GM18519 (cell line): ENCODE measurements around the gene FAT2.
"Not testable (repeated sequence)": the region's sequence is repeated elsewhere in the genome, so short reads cannot be mapped to it uniquely, and the experiment has no call there.

Experiments
- ATAC-seq: cut with Tn5 transposase; IDR thresholded peaks from one replicate; pipeline ENCODE4 v1.9.1; 2021; ENCODE audit warnings: mild to moderate bottlenecking, moderate library complexity; ENCODE audit not compliant: unreplicated experiment, low FRiP score

Gene FAT2

DNA sequence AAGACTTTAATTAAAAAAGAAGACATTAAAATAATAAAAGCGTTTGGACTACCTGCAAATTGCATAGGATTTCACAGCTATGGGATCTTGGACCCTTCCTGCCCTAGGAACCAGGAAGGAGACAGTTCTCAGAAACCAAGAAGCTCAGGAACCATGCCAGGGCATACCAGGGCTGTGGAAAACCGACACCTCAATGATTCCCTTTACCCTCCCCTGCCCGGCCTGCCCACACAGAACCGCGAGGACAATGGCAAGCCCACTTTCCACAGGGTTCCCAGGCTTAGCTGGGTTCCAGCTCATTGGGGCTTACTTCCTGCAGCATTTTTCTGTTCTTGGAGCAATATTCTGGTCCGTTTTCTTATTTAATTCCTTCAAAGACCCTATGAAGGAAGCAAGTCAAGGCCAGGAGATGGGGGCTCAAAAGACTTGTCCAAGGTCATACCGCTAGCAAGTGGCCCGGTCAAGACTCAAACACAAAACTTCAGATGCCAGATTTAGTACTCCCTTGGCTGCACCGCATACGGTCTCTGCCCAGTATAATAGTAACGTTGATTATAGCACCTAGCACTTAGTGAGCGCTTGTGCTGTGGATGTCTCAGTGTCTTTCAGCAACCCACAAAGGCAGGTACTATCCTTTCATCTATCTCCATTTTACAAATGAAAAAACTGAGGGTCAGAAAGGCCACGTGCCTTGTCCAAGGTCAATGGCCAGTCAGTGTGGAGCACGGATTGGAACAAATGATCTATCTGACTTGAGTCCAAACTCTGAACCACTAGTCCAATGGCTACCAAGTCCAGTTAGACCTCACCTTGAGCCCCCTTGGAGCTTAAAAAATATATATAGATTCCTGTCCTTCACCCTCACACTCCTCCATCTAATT, 6.8 kb downstream of the FAT2 start:
- no peak for ATAC-seq

DNA sequence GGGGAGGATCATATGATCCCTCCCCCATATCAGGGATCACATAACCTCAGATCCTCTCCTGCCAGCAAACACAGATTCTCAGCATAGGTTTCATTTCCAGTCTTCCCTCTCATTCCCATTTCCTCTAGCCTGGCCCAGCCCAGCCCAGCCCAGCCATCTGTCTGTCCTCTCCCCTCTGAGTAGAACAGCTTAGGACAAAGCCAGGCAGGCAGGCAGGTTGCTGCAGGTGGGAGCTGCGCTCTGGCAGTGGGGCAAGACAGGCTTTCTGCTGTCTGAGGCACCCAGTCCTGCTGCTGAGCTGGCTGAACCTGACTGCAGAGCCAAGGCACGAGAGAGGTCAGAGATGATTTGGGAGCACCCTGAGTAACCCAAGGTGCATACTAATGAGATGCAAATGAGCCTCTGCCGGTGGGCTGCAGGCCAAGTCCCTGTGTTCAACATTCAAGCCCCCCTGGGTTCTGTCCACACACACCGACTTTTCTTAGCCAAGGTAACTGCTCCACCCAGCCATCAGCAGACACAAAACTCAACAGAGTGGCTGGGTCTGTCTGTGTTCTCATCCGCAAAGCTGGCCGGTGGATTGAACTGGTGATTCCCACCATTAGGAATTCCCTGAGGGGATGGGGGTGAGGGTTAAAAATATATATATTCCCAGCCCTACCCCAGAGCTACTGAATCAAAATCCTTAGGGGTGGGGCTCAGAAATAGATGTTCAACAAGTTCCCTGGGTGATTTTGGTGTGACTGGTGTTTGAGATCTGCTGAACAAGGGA, 9.1 kb downstream of the FAT2 start:
- ATAC-seq: no peak

- no peak for ATAC-seq
These were observed 9.8 kb downstream of the FAT2 start for GRCh38 chr5:151581347-151581746.

GRCh38 chr5:151580858-151581257, 10.3 kb downstream of the FAT2 start:
- ATAC-seq: no peak

- no peak for ATAC-seq
These were observed 10.9 kb downstream of the FAT2 start for GRCh38 chr5:151580239-151580638.

DNA sequence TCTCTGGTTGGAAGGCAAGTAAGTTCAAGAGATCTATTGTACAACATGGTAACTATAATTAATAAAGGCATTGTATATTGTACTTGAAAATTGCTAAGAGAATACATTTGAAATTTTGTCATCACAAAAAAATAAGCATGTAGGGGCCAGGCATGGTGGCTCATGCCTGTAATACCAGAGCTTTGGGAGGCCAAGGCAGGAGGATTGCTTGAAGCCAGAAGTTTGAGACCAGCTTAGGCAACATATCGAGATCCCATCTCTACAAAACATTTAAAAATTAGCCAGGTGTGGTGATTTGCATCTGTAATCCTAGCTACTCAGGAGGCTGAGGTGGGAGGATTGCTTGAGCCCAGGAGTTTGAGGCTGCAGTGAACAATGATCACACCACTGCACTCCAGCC, 12.0 kb downstream of the FAT2 start:
- ATAC-seq: not testable (repeated sequence)

DNA sequence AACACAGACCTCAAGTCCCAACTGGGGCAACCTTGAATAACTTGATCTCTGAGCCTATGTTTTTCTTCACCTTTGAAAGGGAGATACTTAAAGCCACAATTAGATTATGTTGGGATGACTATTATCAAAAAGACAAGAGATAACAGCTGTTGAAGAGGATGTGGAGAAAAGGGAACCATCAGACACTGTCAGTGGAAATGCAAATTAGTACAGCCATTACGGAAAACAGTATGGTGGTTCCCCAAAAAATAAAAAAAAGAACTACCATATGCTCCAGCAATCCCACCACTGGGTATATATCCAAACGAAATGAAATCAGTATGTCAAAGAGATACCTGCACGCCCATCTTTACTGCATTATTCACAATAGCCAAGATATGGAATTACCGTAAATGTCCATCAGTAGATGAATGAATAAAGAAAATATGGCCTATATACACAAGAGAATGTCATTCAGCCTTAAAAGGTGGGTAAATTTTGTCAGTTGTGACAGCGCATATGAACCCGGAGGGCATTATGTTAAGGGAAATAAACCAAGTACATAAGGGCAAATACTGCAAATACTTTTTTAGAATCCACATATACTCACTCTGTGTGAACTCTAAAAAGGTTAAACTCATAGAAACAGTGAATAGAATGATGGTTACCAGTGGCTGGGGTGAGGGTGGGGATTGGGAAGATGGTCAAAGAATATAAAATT, 12.7 kb downstream of the FAT2 start:
- no peak for ATAC-seq

DNA sequence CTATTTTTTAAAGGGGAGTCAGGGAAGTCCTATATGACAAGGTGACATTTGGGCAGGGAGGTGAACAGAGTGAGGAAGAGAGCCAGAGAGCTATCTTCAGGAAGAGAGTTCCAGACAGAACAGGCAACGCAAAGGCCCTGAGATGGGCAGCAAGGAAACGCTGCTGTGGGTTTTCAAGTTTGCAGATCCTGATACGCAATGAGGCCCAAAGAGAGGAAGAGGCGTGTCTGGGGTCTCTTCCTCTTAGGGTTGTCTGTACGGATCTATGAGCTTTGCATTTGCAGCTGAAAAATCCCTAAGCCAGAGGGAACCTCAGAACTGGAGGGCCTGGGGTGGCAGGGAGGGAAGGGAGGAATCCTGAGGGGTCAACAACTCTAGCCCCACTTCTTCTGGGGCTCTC, 13.6 kb downstream of the FAT2 start:
- no peak for ATAC-seq

- no peak for ATAC-seq
These were observed 16.6 kb downstream of the FAT2 start for GRCh38 chr5:151574444-151574996.

DNA sequence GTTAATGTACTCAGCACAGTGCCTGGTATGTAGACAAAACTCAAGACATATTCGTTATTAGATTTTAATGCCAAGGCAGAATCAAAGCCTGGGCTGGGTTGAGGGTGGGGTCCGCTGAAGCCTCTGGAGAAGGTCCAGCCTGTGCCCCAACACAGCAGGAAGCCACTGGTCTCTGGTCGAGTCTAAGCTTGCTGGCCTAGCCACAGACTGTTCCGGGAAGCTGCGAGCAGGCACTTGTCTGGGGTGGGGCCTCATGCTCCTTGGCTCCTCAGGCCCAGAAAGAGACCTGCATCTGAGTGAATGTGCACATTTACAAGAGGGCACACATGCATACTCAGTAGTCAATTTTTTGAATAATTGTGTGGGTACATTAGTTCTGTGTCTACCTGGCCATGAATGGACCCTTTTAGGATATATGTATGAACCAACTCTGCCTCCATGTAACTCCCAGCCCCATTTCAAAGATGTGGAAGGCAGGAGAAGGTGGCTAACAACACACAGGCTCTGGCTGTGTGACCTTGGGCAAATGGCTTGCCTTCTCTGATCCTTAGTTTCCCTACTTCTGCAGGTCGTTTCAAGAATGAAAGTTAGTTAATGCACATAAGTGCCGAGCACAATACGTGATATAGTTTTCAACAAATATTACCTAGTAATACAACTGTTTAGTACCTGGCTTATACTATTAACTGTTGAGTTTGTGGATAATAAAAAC, 18.3 kb downstream of the FAT2 start:
- no peak for ATAC-seq

DNA sequence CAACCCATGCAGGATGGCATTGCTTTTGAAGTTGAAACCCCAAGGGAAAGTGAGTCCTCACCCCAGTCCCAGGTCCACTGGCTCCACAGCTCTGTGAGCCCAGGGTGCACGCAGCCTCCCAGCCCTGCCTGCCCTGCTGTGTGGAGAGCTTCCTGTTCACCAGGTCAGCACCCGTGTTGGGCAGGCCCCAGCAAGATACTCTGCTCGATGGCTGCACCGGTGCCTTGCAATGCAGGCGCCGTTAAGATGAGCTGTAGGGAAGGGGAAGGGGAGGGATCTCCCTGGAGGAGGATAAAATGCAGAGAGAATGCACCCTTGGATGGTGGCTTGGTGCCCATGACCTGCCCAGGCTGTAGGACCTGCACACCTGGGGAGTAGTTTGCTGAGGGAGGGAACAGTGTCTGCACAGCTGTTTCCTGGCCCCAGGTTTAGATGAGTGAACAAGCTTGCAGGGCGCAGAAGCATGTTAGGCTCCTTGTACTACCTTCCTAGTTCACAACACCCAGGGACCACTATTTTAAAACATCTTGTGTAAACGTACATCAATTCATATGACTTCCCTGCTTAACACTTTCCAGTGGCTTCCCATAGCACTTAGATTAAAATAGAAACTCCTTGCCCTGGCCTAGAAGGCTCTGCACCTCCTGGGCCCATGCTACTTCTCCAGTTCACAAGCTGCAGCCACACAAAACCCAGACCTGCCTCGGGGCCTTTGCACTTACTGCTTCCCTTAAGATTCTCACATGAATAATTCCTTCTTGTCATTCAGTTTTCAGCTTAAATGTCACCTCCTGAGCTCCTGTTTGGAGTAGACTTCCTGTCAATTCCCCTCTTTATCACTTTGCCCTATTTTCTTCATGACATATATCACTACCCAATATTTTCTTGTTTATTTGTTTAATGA, 19.6 kb downstream of the FAT2 start:
- ATAC-seq: no peak

DNA sequence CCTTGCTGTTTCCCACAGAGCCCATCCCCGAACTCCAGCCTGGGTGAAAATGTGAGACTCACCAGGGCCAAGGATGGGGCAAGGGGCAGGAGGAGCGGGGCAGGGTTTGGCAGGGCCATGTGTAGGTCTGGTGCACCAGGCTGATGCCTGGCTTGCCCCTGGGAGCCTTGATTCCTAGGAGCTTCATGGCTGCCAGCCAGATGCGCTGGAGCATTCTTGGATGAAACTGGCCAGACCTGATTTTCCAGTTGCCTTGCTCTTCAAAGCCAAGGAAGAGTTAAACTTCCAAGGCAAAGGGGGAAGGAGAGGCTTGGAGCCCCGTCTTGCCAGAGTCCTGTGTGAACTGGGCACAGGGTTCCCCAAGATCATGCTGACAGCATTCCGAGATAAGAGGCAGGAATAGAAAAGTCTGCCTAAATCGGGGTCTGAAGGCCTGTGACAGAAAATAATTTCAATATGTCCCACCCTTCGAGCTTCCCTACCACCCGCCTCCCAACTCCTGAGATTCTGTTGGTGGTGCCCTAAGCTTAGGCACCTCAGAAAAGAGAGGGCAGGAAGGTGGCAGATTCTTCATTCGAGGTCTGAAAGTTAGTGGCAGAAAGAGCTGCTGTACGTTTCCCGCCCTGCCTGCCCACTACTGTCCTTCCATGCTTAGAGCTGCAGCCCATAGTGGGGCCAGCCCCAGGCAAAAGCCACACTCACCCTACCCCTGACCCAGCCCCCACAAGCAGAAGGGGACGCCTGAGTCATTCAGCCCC, 20.4 kb downstream of the FAT2 start:
- no peak for ATAC-seq

- no peak for ATAC-seq
These were observed 21.1 kb downstream of the FAT2 start for GRCh38 chr5:151570058-151570457.

DNA sequence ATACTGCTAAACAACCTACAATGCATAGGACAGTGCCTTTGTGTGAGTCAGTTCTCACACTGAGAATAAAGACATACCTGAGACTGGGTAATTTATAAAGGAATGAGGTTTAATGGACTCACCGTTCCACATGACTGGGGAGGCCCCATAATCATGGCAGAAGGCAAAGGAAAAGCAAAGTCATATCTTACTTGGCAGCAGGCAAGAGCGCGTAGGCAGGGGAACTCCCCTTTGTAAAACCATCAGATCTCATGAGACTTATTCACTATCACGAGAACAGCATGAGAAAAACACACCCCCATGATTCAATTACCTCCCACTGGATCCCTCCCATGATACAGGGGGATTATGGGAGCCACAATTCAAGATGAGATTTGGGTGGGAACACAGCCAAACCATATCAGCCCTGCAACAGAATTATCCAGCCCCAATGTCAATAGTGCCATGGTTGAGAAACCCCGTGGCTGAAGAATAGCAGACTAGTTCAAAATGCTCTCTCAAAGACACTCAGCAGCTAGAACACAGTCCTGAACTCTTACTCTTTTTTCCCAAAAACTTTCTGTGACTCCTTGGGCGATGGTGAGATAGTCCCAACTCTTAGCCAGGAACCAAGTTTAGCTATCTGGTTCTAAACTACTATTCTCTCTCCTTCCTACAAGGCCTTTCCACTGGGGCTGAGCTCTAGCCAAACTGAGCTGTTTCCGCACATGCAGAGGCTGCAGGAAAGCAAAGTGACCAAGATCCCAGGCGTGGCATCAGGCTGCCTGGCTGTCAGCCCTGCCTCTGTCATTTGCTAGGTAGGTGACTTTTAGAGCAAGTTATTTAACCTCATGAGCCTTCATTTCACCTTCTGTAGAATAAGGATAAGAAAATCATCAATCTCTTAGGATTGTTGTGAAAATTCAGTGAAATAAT, 21.7 kb downstream of the FAT2 start:
- no peak for ATAC-seq

GRCh38 chr5:151568036-151568435, 23.1 kb downstream of the FAT2 start:
- ATAC-seq: no peak

DNA sequence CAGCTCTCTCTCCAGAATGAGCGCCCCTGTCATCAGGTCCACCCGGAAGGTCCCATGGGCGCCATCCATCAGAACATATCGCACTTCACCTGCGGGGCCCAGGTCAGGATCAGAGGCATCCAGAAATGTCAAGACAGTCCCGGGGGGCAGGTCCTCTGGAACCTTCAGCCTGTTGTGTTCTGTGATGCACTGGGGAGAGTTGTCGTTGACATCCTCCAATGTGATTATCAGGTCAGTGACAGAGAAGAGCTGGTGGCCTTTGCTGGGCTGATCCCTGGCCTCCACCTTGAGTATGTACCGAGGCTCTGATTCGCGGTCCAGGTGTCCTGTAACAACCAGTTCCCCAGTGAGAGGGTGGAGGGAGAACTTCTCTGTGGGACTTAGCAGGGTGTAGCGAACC, 25.2 kb downstream of the FAT2 start:
- no peak for ATAC-seq

DNA sequence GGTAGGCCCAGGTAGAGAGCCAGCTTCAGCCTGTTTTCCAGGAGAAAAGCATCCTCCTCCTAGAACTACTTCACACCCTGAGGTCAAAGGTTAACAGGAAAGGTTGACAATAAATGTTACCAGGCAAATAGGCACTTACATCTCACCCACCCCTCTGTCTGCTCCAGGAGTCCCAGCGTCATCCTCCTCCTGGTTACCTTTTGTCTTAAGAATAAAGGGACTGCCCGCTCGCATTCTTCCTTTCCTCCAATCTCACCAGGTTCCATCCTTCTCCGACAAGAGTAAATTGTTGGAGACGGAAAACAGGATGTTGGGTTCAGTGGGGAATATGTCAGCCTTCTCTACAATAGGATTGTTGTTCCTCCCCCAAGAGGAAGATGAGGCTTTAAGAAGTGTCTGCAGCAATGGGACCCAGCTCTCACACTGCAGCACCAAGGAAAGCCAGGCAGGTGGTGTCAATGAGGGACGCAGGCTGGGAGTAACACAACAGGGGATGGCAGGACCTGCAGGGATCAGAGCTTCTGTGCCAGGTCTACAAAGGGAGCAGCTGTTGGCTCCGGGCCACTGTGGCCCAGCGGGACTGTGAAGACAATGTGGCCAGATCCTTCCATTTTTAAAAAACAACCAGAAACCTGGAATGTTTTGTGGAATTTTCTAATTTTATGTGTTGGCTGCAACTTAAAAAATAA, 29.0 kb downstream of the FAT2 start:
- ATAC-seq: no peak
